HG02759 (cell line): ENCODE measurements around the gene RFX1.
"Not testable (repeated sequence)": the region's sequence is repeated elsewhere in the genome, so short reads cannot be mapped to it uniquely, and the experiment has no call there.

Source experiments
- ATAC-seq: cut with Tn5 transposase; IDR thresholded peaks from one replicate; pipeline ENCODE4 v1.9.1; 2021; ENCODE audit warnings: mild to moderate bottlenecking, moderate library complexity; ENCODE audit not compliant: unreplicated experiment

RFX1 gene

DNA sequence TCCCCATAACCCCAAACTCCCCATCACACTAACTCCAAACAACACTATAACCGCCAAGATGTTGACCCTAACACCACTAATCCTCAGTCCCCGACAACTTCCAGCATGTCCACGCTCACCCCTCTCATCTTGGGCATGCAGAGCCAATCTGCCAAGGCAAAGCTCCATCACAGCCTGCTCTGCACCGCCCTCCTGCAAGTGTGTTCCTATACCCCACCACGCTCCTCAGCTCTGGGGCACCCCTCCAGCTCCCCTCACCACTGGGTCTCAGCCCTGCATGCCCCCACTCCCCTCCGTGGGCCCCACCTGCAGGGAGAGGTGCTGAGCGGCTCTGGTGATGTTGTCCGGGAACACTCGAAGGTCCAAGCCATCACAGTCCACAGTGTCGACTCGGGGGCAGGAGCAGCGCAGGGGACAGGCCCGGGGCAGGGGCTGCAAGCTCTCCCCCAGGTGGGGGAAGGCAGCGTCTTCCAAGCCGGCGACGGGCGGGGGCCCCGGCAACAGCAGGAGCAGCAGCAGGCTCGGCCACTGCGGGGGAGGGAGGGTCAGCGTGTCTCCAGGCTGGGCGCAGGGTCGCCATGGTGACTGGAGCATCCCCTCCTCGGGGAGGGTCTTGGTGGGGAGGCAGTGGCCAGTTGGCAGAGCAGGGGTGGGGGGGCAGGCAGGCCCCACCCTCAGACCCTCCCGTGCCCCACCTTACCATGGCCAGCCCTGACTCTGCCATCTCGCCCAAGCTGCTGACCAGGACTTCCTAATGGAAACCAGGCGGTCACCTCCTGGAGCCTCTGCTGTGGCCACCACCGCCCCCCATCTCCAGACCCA lies 68.4 kb downstream of the RFX1 start:
- no peak for ATAC-seq

DNA sequence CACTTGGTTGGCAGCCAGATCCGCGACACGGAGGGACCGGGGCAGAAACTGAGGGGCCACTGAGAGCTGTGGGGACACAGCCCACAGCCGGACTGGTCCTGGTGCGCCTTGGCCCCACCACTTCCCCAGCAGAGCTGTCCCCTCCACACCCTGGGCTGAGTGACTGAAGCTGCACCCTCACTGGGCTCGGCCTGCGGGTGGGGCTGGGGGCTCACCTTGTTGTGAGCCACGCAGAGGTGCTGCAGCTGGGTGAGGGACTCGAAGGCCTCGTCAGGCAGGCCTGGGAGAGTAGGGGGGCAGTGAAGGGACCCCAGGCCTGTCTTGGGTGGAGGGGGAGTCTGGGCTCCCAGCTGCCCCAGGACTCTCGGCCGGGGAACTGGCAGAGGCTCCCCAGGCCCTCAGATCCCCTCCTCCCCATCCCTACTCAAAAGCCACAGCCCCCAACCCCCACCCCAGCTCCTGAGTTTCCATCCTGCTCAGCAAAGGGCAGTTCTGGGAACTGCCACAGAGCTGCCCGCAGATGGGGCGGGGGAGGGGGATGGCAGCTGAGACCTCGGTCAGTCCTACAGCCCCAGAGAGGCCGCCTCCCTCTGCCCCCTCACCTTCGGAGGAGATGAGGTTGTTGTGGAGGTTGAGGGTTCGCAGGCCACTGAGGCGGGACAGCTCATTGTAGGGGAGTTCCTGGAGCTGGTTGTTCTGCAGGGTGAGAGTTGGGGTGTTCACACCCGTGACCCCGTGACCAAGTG lies 70.2 kb downstream of the RFX1 start:
- ATAC-seq, result no peak

DNA sequence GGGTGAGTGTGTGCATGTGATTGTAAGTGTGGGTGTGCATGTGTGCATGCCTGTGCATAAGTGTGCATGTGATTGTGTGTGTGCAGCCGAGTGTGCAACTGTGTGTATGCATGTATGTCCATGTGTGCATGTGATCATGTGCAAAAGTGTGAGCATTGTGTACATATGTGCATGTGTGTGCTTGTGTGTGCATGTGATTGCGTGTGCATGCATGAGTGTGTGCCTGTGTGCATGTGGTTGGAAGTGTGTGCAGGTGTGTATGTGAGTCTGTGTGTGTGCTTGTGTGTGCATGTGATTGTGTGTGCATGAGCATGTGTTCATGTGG lies 71.4 kb downstream of the RFX1 start:
- no peak for ATAC-seq

DNA sequence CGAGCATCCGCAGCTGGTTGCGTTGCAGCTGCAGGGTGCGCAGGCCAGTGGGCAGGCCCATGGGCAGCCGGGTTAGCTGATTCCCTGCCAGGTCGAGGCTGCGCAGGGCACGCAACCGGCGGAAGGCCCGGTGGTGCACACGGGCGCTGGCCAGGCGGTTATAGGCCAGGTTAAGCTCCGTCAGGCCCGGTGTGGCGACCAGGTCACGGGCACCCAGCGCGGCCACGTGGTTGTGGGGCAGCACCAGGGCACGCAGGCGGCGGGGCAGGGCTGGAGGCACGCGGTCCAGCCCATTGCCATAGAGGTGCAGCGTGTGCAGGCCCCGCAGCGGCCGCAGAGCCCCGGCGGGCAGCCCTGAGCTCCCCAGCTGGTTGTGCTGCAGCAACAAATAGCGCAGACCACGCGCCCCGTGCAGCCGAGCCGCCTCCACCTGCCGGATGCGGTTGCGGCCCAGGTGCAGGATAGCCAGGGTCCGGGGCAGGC lies 73.2 kb downstream of the RFX1 start:
- no peak for ATAC-seq

DNA sequence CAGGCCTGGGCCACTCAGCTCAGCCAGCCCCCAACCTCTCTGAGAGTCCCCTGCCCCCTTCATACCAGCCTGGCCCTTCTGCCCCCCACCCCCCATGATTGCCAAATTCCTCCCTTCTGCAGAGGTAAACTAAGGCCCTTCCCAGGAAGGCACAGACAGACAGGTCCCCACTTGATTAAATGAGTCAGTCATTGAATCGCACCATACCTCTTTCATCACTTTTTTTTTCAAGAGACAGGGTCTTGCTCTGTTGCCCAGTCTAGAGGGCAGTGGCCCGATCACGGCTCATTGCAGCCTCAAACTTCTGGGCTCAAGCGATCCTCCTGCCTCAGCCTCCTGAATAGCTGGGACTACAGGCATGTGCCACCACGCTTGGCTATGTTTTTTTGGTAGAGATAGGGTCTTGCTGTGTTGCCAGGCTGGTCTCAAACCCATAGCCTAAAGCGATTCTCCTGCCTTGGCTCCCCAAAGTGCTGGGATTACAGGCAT lies 73.9 kb downstream of the RFX1 start:
- no peak for ATAC-seq

DNA sequence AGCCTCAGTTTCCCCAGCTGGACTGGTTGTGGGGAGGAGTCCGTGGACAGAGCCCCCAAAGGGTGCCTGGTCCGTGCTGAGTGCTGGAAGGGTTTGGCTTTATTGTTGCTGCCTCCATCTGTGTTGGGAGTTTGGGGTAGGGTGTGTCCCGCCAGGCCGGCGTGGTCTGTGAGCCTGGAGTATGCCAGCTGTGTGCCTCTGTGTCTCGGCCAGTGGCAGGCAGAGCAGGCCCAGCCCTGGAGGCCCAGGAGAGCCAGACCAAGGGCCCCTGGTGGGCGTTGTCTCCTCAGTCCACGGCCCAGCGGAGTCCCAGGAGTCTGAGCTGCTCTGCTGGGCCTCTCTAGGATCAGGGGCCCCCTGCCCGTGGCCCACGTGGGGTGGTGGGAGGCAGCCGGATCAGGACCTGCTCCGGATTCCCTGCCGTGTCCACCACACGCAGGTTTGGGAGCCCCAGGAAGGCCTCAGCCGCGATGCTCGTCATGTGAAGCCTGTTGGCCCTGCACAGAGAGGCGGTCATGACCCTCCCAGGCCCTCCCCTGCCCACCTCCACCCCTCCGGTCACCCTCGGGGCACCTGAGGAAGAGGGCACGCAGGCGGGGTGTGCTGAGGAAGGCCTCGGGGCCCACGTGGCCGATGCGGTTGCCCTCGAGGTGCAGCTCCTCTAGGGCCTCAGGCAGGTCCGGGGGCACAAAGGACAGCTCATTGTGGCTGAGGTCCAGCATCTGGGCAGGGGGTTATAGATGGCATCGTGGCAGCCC lies 74.5 kb downstream of the RFX1 start:
- ATAC-seq, result no peak

DNA sequence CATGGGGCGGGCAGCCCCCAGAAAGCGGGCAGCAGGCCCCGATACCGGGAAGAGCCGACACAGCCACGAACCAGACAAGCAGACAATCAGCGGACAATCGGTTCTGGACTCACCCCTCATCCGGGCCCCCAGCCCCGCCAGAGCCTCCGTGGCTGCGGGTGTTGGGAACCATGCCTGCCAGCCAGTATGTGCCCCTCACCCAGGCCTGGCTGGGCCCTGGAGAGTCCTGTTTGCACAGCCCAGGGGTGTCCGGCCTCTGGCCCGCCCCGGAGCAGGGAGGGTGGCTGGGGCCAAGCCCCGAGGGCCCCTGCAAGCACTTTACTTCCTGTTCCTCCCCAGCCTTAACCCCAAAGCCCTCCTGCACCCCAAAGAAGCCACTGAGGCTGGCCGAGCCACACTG lies 75.7 kb downstream of the RFX1 start:
- ATAC-seq, result no peak

DNA sequence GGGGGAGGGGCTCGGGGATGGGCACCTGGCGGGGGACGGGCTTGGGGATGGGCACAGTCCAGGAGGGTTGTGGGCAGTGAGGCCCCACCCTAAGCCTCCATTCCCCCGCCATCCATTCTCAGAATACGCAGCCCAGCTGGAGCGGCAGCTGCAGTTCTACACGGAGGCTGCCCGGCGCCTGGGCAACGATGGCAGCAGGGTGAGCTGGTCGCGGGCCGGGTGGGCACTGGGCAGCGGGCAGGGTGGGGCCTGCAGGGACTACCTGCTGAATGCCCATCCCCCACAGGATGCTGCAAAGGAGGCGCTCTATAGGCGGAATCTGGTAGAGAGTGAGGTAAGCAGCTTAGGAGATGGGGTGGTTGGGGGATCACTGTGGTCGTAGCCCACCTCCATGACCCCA lies 76.2 kb downstream of the RFX1 start:
- ATAC-seq, result no peak

DNA sequence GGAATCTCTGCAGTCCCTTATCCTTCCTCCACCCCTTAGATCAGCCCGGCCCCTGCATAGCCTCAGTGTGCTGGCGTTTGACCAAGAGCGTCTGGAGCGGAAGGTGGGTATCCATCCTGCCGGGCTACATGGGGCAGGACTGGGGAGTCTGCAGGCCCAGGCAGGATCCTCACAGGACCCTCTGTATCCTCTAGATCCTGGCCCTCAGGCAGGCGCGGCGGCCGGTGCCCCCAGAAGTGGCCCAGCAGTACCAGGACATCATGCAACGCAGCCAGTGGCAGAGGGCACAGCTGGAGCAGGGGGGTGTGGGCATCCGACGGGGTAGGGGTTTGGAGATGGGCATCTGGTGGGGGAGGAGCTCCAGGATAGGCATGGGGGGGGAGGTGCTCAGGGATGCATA lies 76.8 kb downstream of the RFX1 start:
- ATAC-seq, result no peak

DNA sequence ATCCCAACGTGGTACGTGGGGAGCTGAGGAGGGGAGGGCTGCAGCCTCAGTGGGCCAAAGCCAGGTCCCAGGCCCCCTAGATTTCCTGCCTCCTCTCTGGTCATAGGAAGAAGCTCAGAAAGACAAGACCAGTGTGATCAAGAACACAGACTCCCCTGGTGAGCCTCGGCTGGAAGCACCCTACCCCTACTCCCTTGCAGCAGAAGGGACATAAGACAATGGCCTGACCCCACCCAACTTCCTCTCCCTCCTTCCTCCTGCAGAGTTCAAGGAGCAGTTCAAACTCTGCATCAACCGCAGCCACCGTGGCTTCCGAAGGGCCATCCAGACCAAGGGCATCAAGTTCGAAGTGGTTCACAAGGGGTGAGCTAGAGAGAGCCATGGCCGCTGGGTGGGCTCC lies 79.4 kb downstream of the RFX1 start:
- ATAC-seq, result no peak

DNA sequence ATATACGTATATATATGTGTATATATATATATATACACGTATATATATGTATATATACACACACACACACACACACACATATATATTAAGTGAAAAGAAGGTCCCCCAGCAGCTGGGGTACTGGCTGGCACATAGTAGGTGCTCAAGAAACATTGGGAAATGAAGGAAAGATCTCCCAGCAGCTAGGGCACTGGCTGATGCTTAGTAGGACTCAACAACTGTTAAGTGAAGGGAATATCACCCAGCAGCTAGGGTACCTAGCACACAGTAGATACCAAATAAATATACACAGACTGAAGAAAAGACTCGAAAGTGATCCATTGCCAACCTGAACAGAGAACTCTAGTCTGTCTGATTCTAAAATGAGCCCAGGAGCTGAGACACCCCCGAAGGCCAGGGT lies 80.1 kb downstream of the RFX1 start:
- ATAC-seq, result no peak

DNA sequence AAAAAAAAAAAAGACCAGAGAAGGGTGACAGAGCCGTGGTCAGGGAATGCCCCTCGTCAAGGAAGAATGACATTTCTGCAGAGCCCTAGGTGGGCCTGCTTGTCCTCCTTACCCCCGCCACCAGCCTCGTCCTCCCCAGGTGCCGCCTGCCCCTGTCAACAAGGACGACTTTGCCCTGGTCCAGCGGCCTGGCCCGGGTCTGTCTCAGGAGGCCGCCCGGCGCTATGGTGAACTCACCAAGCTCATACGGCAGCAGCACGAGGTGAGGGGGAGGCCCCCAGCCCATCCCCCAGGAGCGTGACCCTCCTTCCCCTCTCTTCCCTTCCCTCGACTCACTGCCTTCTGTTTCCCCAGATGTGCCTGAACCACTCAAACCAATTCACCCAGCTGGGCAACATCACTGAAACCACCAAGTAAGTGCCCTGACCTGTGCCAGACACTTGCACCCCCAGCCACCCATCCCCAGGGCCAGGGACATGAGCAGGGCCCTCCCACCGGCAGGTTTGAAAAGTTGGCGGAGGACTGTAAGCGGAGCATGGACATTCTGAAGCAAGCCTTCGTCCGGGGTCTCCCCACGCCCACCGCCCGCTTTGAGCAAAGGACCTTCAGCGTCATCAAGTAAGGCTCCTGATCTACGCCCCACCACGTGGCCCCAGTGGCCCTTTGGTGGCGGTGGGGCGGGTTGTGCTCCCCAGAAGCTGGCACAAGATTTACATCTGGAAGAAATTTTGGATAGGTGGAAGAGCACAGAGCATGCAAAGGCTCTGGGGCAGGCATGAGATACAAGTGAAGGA lies 82.7 kb downstream of the RFX1 start:
- ATAC-seq, result no peak

DNA sequence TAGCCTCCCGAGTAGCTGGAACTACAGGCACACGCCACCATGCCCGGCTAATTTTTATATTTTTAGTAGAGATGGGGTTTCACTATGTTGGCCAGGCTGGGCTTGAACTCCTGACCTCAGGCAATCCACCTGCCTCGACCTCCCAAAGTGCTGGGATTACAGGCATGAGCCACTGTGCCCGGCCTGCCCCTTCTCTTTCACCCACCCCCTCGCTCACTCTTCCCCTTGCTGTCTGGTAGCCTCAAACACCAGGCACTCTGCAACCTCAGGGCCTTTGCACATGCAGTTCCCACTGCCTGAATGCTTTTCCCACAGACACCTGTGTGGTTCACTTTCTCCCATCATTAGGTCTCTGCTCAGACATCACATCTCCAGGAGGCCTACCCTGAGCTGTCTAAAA lies 84.0 kb downstream of the RFX1 start:
- ATAC-seq, result not testable (repeated sequence)

DNA sequence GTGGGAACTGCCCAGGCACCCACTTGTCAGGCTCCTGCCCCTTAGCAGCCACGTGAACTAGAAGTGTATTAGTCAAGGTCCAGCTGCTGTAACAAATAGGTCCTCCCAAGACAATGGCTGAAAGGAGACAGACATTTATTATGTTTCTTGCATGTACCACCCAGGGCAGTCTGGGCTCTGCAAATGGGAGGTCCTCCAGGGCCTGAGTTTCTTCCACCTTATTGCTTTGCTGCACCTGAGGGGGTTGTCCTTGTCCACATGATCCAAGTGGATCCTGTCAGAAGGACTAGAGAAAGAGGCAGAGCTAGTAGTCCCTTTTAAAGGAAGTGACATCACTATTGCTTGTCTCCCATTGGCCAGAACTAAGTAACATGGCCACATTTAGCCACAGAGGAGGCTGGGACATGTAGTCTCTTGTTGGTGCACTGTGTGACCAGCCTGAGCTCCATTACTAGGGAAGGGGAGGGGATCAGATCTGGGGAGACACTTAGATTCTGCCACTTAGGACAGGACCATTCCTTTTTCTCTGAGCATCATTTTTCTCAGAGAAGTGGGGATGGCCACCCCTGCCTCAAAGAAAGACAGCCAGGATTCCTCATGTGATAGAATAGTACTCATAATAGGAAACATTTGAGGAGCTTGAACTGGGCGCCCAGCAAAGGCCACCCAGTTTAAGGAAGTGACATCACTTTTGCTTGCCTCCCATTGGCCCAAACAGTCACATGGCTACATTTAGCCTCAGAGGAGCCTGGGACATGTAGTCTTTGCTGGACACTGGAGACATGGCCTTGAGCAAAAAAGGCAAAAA lies 85.0 kb downstream of the RFX1 start:
- no peak for ATAC-seq

DNA sequence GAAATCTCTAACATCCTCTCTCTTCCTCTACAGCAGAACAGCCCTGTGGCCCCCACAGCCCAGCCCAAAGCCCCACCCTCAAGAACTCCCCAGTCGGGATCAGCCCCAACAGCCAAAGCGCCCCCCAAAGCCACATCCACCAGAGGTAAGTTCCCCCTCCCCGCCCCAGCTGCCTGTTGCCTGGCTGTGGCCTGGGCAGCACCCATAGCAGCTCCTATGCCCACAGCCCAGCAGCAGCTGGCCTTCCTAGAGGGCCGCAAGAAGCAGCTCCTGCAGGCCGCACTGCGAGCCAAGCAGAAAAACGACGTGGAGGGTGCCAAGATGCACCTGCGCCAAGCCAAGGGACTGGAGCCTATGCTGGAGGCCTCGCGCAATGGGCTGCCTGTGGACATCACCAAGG lies 85.6 kb downstream of the RFX1 start:
- no peak for ATAC-seq

DNA sequence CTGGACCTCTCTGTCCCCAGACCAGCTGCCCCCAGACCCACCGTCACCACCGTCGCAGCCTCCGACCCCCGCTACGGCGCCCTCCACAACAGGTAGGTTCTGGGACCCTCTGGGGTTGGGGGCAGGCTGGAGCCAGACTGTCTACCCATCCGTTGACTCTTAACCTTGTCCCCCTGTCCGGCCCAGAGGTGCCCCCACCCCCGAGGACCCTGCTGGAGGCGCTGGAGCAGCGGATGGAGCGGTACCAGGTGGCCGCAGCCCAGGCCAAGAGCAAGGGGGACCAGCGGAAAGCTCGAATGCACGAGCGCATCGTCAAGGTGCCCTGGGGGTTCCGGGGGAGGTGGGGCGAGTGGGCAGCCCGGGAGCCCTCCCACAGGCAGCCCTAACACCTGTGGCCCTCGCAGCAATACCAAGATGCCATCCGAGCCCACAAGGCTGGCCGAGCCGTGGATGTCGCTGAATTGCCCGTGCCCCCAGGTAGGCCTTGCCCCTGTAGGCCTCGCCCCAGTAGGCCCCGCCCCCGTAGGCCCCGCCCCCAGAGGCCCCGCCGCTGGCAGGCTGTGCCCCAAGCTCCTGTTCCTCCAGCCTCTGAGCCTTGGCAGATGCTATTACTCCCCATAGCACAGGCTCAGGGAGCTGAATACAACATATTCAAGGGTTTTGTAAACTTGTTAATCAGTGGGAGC lies 87.3 kb downstream of the RFX1 start:
- no peak for ATAC-seq

DNA sequence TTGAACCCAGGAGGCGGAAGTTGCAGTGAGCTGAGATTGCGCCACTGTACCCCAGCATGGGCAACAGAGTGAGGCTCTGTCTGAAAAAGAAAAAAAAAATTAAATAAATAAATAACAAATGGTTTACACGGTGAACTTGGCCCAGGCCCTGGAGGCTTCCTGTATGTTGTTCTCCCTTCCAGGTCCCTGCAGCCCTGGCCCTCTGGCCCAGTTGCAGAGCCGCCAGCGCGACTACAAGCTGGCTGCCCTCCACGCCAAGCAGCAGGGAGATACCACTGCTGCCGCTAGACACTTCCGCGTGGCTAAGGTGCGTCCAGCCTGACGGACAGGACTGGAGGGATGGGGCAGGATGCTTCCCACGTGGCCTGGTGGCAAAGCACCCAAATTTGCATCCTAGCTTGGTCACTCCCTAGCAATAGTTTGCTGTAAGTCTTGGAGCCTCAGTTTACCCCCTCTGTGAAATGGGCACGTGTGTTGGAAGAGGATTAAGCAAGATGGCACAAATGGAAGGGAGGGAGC lies 88.2 kb downstream of the RFX1 start:
- ATAC-seq, result no peak

DNA sequence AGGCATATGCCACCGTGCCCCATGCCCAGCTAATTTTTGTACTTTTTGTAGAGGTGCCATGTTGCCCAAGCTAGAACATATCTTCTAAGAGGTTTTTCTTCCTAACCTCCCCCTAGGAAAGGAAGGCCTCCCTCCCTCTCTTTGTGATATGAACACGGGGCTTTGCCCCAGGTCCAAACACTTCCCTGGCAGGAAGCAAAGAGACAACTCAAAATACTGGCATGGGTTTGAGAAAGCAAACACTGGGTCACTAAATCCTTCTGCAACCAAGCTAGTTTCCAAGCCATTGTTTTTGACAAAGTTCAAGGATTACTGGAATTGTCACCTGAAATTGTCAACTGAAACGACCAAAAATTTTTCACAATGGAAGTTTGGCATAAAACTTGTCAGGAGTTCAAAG lies 91.3 kb downstream of the RFX1 start:
- no peak for ATAC-seq

DNA sequence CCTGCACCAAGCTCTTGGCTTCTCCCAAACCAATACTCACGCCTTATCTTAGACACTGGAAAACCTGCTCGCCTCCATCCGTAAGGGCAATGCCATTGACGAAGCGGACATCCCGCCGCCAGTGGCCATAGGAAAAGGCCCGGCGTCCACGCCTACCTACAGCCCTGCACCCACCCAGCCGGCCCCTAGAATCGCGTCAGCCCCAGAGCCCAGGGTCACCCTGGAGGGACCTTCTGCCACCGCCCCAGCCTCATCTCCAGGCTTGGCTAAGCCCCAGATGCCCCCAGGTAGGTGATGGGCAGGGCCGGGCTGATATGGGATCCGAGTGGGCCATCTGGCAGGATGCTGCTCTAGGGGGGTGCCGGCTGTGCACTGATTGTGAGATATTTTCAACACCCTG lies 92.8 kb downstream of the RFX1 start:
- no peak for ATAC-seq
